Adrenal gland (tissue), 12 donors: ENCODE data around the gene ANKFN1. TPM values are rescaled to one million over a fixed set of nuclear protein-coding genes. Genes with fewer than 3 reads are reported as not detected.

ENCODE experiments used
- DNase-seq, 7 donors: peaks; one replicate each; pipeline ENCODE4 v3.0.0-alpha.2; 2019 to 2020
- H3K27ac ChIP-seq, 5 donors: fragments of 200-600 bp; sonication (generic) in 4 of 5; 1 replicate in 3 of 5; 2 replicates in 2 of 5; pipeline versions ENCODE4 v1.5.1 to v1.8.0; 2016 to 2020; ENCODE audit warnings: mild to moderate bottlenecking in 1 of 5
- H3K27me3 ChIP-seq: fragments of 200-600 bp; 2 replicates; pipeline ENCODE4 v1.8.0; 2021
- H3K36me3 ChIP-seq, 2 donors: fragments of 200-600 bp; replicated peaks in 1 of 2; 1 replicate in 1 of 2; 2 replicates in 1 of 2; pipeline versions ENCODE4 v1.5.1 to v1.8.0; 2018 to 2022
- H3K4me1 ChIP-seq, 2 donors: fragments of 200-600 bp; replicated peaks in 1 of 2; 1 replicate in 1 of 2; 2 replicates in 1 of 2; pipeline versions ENCODE4 v1.5.1 to v1.8.0; 2018 to 2021
- H3K4me3 ChIP-seq, 4 donors: fragments of 200-600 bp; sonication (generic) in 3 of 4; one replicate each; pipeline ENCODE4 v1.5.1; 2016 to 2018
- H3K9me3 ChIP-seq, 3 donors: fragments of 200-600 bp; sonication (generic) in 1 of 3; replicated peaks in 1 of 3; 1 replicate in 2 of 3; 2 replicates in 1 of 3; pipeline versions ENCODE4 v1.5.1 to v1.8.0; 2016 to 2021
- POLR2A ChIP-seq, 2 donors: fragments of 450-650 bp; IDR thresholded peaks; one replicate each; pipeline ENCODE4 v1.6.1; 2017; ENCODE audit warnings: antibody characterized with exemption in 2 of 2, mild to moderate bottlenecking in 2 of 2, moderate library complexity in 1 of 2
- WGBS, 4 donors: extraction: QIAGEN DNeasy Blood & Tissue Kit in 2 of 4; methylation state at CpG; one replicate each; pipeline versions ENCODE4 v1.1.5 to v1.1.7; 2013 to 2017; 5-methylcytosine and 5-hydroxymethylcytosine counted together
- intact Hi-C, 2 donors: fragments of 100-400 bp; cut with DNase I; formaldehyde crosslinking; loops; one replicate each; pipeline versions ENCODE4 v1.14.1 to v1.15.0; 2022 to 2023
- polyA plus RNA-seq, 3 donors: library from polyadenylated mRNA; stranded (reverse); fragments of 200-250 nt in 2 of 3; fragments of 350-450 nt in 1 of 3; fragmentation: Illumina TruSeq in 1 of 3; extraction: RNeasy Lipid Tissue Mini Kit (QIAGEN cat#74804) in 1 of 3; gene quantifications; one replicate each; pipeline ENCODE4 v1.2.3, GENCODE V29; 2013 to 2014
- total RNA-seq, 9 donors: library from RNA; depleted of rRNA in 4 of 9; stranded (reverse); fragments of >200 nt in 4 of 9; fragments of 120-200 nt in 1 of 9; fragmentation: NEBNext Ultra II Directional in 1 of 9; extraction: Animal tissue kit (Norgen Biotek cat#: 25700) in 1 of 9; gene quantifications; one replicate each; pipeline versions ENCODE4 v1.1.0 to v1.2.4, GENCODE V29; 2013 to 2023
- TF ChIP-seq, protein P1 (sequence below), 6 experiments: fragments of 450-650 bp in 4 of 6; fragments of 200-600 bp in 2 of 6; sonication (generic) in 1 of 6; IDR thresholded peaks; 1 replicate in 5 of 6; 2 replicates in 1 of 6; pipeline versions ENCODE4 v1.5.1 to v1.8.0; 2016 to 2021; ENCODE audit warnings: antibody characterized with exemption in 6 of 6, mild to moderate bottlenecking in 2 of 6, moderate library complexity in 1 of 6
- donor health status: healthy with polysubstance abuse.
- donor health status: Bipolar disorder and iron deficiency.
- donor health status: DM: yes; HTN: yes; CAD: no.
- donor health status: DM: no; HTN: no; CAD: no.
- donor health status: DM: no; HTN: no; CAD: no.
- donor health status: DM: yes; HTN: yes; CAD: no.

The ANKFN1 gene
- total and polyA plus RNA-seq, 12 donors: 0.18 to 1.6 (median 0.41) TPM; not detected in 5

GRCh38 chr17:56130026-56130425 is 23.2 kb upstream of the ANKFN1 start:
- no peak for DNase-seq
- H3K27me3 ChIP-seq: no peaks in the 10 kb centered on the region
- no peaks in the 10 kb centered on the region for H3K4me1 ChIP-seq
- H3K4me3 ChIP-seq: no peak overlapping the region
- TF ChIP-seq, protein P1, sequence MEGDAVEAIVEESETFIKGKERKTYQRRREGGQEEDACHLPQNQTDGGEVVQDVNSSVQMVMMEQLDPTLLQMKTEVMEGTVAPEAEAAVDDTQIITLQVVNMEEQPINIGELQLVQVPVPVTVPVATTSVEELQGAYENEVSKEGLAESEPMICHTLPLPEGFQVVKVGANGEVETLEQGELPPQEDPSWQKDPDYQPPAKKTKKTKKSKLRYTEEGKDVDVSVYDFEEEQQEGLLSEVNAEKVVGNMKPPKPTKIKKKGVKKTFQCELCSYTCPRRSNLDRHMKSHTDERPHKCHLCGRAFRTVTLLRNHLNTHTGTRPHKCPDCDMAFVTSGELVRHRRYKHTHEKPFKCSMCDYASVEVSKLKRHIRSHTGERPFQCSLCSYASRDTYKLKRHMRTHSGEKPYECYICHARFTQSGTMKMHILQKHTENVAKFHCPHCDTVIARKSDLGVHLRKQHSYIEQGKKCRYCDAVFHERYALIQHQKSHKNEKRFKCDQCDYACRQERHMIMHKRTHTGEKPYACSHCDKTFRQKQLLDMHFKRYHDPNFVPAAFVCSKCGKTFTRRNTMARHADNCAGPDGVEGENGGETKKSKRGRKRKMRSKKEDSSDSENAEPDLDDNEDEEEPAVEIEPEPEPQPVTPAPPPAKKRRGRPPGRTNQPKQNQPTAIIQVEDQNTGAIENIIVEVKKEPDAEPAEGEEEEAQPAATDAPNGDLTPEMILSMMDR (IDR thresholded peaks at IDR 0.05): no peak
- intact Hi-C loops: no loop called here
- no peaks in the 10 kb centered on the region for H3K9me3 ChIP-seq
- H3K27ac ChIP-seq: no peak overlapping the region
- WGBS, 4 donors: 68 to 74% (median 72%) methylated on average over 9 of the region's 9 CpGs
- no peaks in the 10 kb centered on the region for H3K36me3 ChIP-seq

- intact Hi-C loops: no loop called here
- Histone ChIP-seq H3K27me3 (no peaks in the 10 kb centered on the region), H3K4me1 (no peaks in the 10 kb centered on the region), H3K9me3 (no peaks in the 10 kb centered on the region), H3K27ac (no peak overlapping the region), H3K36me3 (no peaks in the 10 kb centered on the region), H3K4me3 (no peak overlapping the region)
- TF ChIP-seq, protein P1 (IDR thresholded peaks at IDR 0.05): no peak
- TF ChIP-seq POLR2A (IDR thresholded peaks at IDR 0.05): no peak
- no peak for DNase-seq
- 75 to 83% (median 81%) methylated on average over 1 of the region's 1 CpG for WGBS, 4 donors
These were observed 22.6 kb upstream of the ANKFN1 start for GRCh38 chr17:56130631-56131030.

DNA sequence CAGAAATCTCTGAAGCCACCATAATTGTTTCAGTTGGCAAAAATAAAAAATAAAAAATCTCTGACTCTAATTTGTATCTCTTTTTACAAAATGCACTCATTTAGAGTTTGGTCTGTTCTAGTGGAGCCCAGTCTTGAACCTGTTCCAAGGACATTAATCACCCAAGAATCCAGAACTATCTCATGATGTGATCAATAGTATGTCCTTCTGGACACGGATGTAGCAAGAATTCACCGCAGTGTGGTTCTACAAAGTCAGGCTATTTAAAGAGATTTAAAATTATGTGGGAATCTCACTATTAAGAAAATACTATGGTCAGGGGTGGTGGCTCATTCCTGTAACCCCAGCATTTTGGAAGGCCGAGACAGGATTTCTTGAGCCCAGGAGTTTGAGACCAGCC is 21.8 kb upstream of the ANKFN1 start:
- intact Hi-C loops: no loop called here
- no peak for DNase-seq
- WGBS, 4 donors: 72 to 81% (median 78%) methylated on average over 3 of the region's 3 CpGs
- Histone ChIP-seq H3K27me3 (no peaks in the 10 kb centered on the region), H3K36me3 (no peaks in the 10 kb centered on the region), H3K4me1 (no peaks in the 10 kb centered on the region), H3K27ac (no peak overlapping the region), H3K4me3 (no peak overlapping the region), H3K9me3 (no peaks in the 10 kb centered on the region)
- TF ChIP-seq, protein P1 (IDR thresholded peaks at IDR 0.05): no peak
- TF ChIP-seq POLR2A (IDR thresholded peaks at IDR 0.05): no peak

- H3K4me1 ChIP-seq: no peaks in the 10 kb centered on the region
- 24 to 50% (median 29%) methylated on average over 1 of the region's 1 CpG for WGBS, 4 donors
- no peak overlapping the region for H3K27ac ChIP-seq
- intact Hi-C loops: no loop called here
- DNase-seq: no peak
- H3K9me3 ChIP-seq: no peaks in the 10 kb centered on the region
- H3K27me3 ChIP-seq: no peaks in the 10 kb centered on the region
- H3K36me3 ChIP-seq: no peaks in the 10 kb centered on the region
- no peak overlapping the region for H3K4me3 ChIP-seq
- TF ChIP-seq POLR2A (IDR thresholded peaks at IDR 0.05): no peak
- TF ChIP-seq, protein P1 (IDR thresholded peaks at IDR 0.05): no peak
These were observed 17.0 kb upstream of the ANKFN1 start for GRCh38 chr17:56136301-56136700.
